ENCODE data around the gene IGLL5.

Gene IGLL5

DNA sequence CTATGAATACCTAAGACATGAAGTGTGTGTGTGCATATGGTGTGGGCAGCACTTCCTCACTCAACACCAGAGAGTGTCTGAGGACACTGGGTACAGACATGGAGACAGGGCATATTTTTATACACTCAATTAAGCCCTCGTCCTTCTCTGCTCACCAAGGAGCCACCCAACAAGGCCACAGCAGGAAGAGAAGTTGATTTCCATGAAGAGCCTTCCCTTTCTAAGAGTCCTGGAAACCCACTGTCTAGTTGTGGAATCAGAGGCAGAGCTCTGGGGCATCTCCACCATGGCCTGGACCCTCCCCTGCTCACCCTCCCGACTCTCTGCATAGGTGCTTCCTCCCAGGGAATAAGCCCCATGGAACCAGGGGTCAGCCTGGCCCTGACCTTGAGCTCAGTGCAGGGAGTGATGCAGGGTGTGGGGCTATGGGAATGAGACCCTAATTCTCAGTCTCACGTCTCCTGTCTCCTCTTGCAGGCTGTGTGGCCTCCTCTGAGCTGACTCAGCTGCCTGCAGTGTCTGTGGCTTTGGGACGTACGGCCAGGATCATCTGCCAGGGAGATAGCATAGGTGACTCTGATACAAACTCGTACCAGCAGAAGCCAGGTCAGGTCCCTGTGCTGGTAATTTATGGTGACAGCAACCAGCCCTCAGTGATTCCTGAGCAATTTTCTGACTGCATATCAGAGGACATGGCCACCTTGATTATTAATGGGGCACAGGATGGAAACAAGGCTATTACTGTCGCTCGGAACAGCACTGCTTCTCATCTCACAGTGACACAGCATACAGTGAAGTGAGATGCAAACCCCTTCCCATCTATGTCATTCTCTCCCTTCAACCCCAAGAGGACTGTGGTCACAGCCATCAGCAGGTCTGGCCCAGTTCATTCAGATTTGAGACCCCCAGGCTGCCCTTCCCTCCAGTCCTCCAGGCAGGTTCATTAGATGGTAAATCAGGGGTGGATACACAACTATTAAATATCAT, 14.6 kb upstream of the IGLL5 start:
- TF ChIP-seq, protein P1, sequence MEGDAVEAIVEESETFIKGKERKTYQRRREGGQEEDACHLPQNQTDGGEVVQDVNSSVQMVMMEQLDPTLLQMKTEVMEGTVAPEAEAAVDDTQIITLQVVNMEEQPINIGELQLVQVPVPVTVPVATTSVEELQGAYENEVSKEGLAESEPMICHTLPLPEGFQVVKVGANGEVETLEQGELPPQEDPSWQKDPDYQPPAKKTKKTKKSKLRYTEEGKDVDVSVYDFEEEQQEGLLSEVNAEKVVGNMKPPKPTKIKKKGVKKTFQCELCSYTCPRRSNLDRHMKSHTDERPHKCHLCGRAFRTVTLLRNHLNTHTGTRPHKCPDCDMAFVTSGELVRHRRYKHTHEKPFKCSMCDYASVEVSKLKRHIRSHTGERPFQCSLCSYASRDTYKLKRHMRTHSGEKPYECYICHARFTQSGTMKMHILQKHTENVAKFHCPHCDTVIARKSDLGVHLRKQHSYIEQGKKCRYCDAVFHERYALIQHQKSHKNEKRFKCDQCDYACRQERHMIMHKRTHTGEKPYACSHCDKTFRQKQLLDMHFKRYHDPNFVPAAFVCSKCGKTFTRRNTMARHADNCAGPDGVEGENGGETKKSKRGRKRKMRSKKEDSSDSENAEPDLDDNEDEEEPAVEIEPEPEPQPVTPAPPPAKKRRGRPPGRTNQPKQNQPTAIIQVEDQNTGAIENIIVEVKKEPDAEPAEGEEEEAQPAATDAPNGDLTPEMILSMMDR (conservative IDR thresholded peaks at IDR 0.05; ENCODE audit: low read length), result no peak
- no peak for DNase-seq (ENCODE audit: low read depth)
- no peak overlapping the region for H3K4me3 ChIP-seq (ENCODE audit: low read length)

DNA sequence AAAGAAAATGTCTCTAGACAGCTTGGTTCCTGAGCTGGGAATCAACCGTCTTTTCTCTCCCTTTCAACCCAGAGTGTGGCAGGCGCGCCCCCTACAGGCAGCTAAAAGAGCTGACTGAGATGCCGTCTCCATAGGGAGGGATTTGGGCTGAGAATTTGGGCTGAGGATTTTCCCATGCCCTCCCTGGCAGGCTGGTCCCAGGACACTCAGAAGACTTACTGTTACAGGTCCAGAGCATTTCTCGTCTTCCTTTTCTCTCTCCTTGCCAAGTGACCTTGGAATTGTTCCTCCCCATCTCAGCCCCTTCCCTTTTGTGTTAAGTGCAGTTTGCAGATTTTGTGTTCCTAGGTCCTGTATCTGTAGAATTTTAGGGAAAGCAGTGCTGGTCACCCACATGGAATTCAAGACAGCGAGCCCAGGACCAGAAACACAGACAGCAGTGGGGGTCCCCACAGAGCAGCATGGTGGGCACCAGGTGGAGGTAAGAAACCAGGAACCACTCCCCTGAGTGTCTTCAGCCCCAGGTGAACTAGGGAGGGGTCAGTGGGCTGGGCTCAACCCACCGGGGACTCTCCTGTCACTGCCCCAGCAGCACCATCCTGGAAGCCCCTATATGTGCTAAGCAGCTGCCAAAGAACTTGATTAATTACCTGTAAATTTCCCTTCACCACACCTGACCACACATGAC, 9.9 kb upstream of the IGLL5 start:
- H3K4me3 ChIP-seq (ENCODE audit: low read length), result no peak overlapping the region
- TF ChIP-seq, protein P1 (conservative IDR thresholded peaks at IDR 0.05; ENCODE audit: low read length), result peak; percentile 69
- DNase-seq (ENCODE audit: low read depth), result peak; percentile 40

DNA sequence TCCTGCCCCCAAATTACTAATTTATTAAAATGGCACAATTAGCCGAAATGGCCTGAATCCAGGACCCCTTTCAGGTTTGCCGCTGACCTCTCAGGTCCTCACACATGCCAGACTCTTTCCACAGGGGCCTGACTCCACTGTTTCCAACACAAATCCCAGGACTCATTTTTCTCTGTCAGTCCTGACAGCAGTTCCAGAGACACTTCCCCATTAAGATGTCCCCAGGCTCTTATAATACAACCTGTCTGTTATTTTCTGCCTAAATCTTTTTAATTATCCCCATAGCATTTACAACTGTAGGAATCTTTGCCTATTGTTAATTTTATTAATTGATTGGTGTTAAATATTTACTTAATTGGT, 9.4 kb upstream of the IGLL5 start:
- H3K4me3 ChIP-seq (ENCODE audit: low read length), result no peak overlapping the region
- DNase-seq (ENCODE audit: low read depth), result no peak
- TF ChIP-seq, protein P1 (conservative IDR thresholded peaks at IDR 0.05; ENCODE audit: low read length), result no peak

DNA sequence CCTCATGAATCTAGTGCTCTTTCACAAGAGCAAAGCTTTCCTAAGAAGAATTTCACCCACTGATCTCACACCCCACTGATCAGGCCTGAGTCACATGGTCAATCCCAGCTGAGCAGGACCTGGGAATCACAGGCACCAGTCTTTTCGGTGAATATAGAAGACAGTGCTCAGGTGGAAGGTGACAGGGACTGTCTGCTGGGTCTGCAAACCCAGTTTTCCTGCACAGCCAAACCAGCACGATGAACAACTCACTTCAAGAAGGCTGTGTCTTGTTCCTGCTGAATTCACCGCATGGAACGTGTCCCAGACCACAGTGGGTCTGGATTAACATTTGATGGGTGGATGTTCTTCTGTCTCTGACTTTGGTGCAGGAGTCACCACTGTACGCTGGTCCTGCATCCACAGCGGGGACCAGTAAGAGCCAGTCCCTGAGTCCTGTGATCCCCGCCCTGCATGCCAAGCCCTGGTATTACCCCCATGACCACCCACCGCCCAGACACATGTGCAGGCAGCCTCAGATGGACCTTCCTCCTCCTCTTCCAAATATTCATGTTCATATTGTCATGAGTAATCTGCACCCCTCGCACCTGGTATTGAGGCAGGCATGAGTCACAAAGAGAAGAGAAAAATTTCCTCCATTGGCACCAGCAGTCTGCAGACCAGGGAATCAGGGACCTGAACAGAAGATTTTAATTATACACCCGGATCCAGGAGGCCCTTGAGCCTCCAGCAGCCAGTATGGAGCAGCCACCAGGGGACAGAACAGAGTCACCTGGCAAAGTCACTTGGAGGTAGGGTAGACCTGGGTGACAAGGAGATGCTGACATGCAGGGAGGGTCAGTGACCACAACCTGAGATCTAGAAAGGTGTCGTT, 8.6 kb upstream of the IGLL5 start:
- DNase-seq (ENCODE audit: low read depth), result no peak
- H3K4me3 ChIP-seq (ENCODE audit: low read length), result no peak overlapping the region

DNA sequence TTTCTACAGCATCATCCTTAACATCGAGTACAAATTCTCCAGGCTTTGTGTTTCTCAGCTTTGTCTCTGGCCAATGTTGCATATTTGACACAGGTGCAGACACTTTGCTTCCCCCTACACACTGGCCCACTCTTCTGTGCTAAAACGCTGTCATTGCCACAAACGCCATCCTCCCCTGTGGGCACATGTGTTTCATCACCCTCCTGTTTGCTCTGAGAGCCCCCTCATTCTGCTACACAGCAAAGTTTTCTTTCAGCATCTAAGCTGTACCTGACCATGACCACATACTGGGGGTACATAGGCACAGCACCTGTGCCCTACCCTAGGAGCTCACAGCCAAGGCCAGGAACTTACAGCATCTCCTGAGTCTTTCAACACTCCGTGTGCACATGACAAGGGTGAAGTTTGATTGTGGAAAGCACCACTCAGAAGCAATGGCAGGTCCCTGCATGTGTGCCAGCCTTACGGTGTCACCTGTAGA, 7.9 kb upstream of the IGLL5 start:
- TF ChIP-seq, protein P1 (conservative IDR thresholded peaks at IDR 0.05; ENCODE audit: low read length), result no peak
- DNase-seq (ENCODE audit: low read depth), result no peak
- H3K4me3 ChIP-seq (ENCODE audit: low read length), result no peak overlapping the region

More for the DNA sequence above, 8.6 kb upstream of the IGLL5 start:
- TF ChIP-seq, protein P1 (conservative IDR thresholded peaks at IDR 0.05; ENCODE audit: low read length), result no peak

DNA sequence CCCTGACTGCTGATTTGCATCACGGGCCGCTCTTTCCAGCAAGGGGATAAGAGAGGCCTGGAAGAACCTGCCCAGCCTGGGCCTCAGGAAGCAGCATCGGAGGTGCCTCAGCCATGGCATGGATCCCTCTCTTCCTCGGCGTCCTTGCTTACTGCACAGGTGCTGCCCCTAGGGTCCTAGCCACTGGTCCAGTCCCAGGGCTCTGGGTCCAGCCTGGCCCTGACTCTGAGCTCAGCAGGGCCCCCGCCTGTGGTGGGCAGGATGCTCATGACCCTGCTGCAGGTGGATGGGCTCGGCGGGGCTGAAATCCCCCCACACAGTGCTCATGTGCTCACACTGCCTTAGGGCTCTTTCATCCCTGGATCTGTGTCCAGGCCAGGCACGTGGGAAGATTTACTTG, 7.0 kb upstream of the IGLL5 start:
- TF ChIP-seq, protein P1 (conservative IDR thresholded peaks at IDR 0.05; ENCODE audit: low read length), result no peak
- no peak overlapping the region for H3K4me3 ChIP-seq (ENCODE audit: low read length)
- no peak for DNase-seq (ENCODE audit: low read depth)

All from AG10803 (cell line).